Fibroblast of villous mesenchyme (primary cell): ENCODE data around the gene SYNPR. TPM values are rescaled to one million over a fixed set of nuclear protein-coding genes. Genes with fewer than 3 reads are reported as not detected.

Experiments
- DNase-seq: peaks from one replicate; pipeline ENCODE4 v3.0.0-alpha.2; 2010; ENCODE audit warnings: low read depth
- H3K4me3 ChIP-seq: 2 replicates; pipeline ENCODE4 v1.5.1; 2011; ENCODE audit warnings: low read depth, mild to moderate bottlenecking, low read length
- CTCF ChIP-seq: IDR thresholded peaks from 2 replicates; pipeline ENCODE4 v1.5.1; 2012; ENCODE audit warnings: low read depth, mild to moderate bottlenecking, low read length; ENCODE audit not compliant: insufficient read depth
- total RNA-seq: library from RNA; depleted of rRNA; stranded (reverse); fragments of >200 nt; gene quantifications from 2 replicates; pipeline ENCODE4 v1.2.3, GENCODE V29; 2012

Gene SYNPR
- total RNA-seq, 1 donor = not detected

DNA sequence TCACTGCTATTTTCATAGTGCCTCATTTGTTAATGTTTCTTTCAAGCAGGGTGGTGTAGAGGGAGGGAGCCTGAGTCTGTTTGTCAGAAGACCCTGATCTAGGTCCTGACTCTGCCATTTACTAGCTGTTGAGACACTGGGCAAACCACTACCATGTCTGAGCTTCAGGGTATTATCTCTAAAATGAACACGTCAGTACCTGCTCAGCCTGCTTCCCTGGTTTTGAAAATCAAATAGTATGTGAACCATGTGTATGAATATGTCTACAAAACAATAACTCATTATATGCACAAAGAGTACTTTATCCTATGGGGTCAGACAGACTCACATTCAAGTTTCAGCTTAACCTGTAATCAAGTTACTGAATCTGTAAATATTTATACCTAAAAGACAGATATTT lies 25.1 kb downstream of the SYNPR start:
- no peak for DNase-seq
- TF ChIP-seq CTCF = no peak
- no peak overlapping the region for H3K4me3 ChIP-seq

GRCh38 chr3:63304421-63304820 lies 26.3 kb downstream of the SYNPR start:
- DNase-seq = no peak
- no peak overlapping the region for H3K4me3 ChIP-seq
- TF ChIP-seq CTCF = no peak

- TF ChIP-seq CTCF = no peak
- DNase-seq = no peak
- H3K4me3 ChIP-seq = no peak overlapping the region
Observed at GRCh38 chr3:63308072-63308471, 30.0 kb downstream of the SYNPR start.

GRCh38 chr3:63309768-63310167 lies 31.7 kb downstream of the SYNPR start:
- no peak for TF ChIP-seq CTCF
- no peak overlapping the region for H3K4me3 ChIP-seq
- DNase-seq = no peak

GRCh38 chr3:63323766-63324165 lies 45.7 kb downstream of the SYNPR start:
- H3K4me3 ChIP-seq = no peak overlapping the region
- no peak for TF ChIP-seq CTCF
- DNase-seq = no peak

DNA sequence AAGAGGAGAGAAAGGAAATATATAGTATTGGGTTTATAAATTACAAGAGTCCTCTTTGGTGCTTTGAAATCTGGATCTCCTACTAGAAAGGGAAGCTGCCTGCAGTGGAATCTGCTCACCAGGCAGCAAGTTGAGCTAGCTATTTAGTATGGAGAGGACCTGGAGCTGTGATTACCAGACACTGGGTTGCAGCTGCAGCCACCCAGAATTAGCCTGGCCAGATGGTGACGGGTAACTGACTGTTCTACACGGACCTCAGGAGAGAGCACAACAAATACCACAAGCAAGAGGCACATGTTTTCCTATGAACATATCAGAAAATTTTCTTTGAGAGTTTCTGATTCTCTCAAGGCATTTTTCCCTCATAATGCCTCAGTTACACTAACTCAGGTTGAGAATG lies 46.5 kb downstream of the SYNPR start:
- DNase-seq = no peak
- no peak overlapping the region for H3K4me3 ChIP-seq
- no peak for TF ChIP-seq CTCF

- DNase-seq = no peak
- no peak overlapping the region for H3K4me3 ChIP-seq
- TF ChIP-seq CTCF = no peak
Observed at GRCh38 chr3:63325386-63325785, 47.3 kb downstream of the SYNPR start.
